ENCODE results near the gene XRCC6. TPM values are rescaled to one million over a fixed set of nuclear protein-coding genes. Genes with fewer than 3 reads are reported as not detected.

The XRCC6 gene
- total and polyA plus RNA-seq, 10 donors: 93.6 to 183 (median 152) TPM

- TF ChIP-seq CTCF (IDR thresholded peaks at IDR 0.05 in 8 of 11, conservative IDR thresholded peaks at IDR 0.05 in 3 of 11) (no peak), POLR2AphosphoS5 (IDR thresholded peaks at IDR 0.05) (no peak), POLR2A (IDR thresholded peaks at IDR 0.05) (no peak)
- Histone ChIP-seq H3K4me3 (no peak overlapping the region), H3K27me3 (replicated peaks in 1 of 7) (no peaks in the 10 kb centered on the region), H3K9me3 (no peaks in the 10 kb centered on the region), H3K36me3 (peaks cover 0 to 93% (median 57%) of the 10 kb centered on the region in 6 donors), H3K4me1 (no peaks in the 10 kb centered on the region), H3K27ac (no peak overlapping the region)
- DNase-seq: no peak
- 95 to 97% (median 96%) methylated on average over 8 to 9 of the region's 9 CpGs for WGBS, 5 donors
- intact Hi-C loops (cut with DNase I; ENCODE audit: low total_unique reads): no loop called here
These were observed 42.3 kb upstream of the XRCC6 start for GRCh38 chr22:41578818-41579217.

GRCh38 chr22:41579297-41579996, 41.6 kb upstream of the XRCC6 start:
- Histone ChIP-seq H3K27ac (no peak overlapping the region), H3K4me1 (no peaks in the 10 kb centered on the region), H3K9me3 (no peaks in the 10 kb centered on the region), H3K27me3 (replicated peaks in 1 of 7) (no peaks in the 10 kb centered on the region), H3K36me3 (peaks cover 0 to 99% (median 62%) of the 10 kb centered on the region in 6 donors), H3K4me3 (no peak overlapping the region)
- 92 to 97% (median 96%) methylated on average over 11 to 12 of the region's 12 CpGs for WGBS, 5 donors
- TF ChIP-seq POLR2AphosphoS5 (IDR thresholded peaks at IDR 0.05): no peak
- no peak for TF ChIP-seq POLR2A (IDR thresholded peaks at IDR 0.05)
- TF ChIP-seq CTCF (IDR thresholded peaks at IDR 0.05 in 8 of 11, conservative IDR thresholded peaks at IDR 0.05 in 3 of 11): no peak
- intact Hi-C loops (cut with DNase I; ENCODE audit: low total_unique reads): no loop called here
- DNase-seq: no peak

GRCh38 chr22:41579997-41580355, 41.1 kb upstream of the XRCC6 start:
- intact Hi-C loops (cut with DNase I; ENCODE audit: low total_unique reads): no loop called here
- no peak overlapping the region for H3K4me3 ChIP-seq
- TF ChIP-seq CTCF (IDR thresholded peaks at IDR 0.05 in 8 of 11, conservative IDR thresholded peaks at IDR 0.05 in 3 of 11) (no peak), POLR2AphosphoS5 (IDR thresholded peaks at IDR 0.05) (no peak)
- H3K9me3 ChIP-seq: no peaks in the 10 kb centered on the region
- no peaks in the 10 kb centered on the region for H3K4me1 ChIP-seq
- H3K27ac ChIP-seq: no peak overlapping the region
- no peaks in the 10 kb centered on the region for H3K27me3 ChIP-seq (replicated peaks in 1 of 7)
- 78 to 98% (median 89%) methylated on average over 2 to 6 of the region's 6 CpGs for WGBS, 5 donors
- H3K36me3 ChIP-seq: peaks cover 0 to 100% (median 65%) of the 10 kb centered on the region in 6 donors
- no peak for DNase-seq

- Histone ChIP-seq H3K27ac (no peak overlapping the region), H3K9me3 (no peaks in the 10 kb centered on the region), H3K4me3 (no peak overlapping the region), H3K36me3 (peaks cover 0 to 81% (median 54%) of the 10 kb centered on the region in 6 donors), H3K27me3 (replicated peaks in 1 of 7) (no peaks in the 10 kb centered on the region), H3K4me1 (peaks cover 0 to 4% (median 0%) of the 10 kb centered on the region in 6 donors)
- TF ChIP-seq POLR2AphosphoS5 (IDR thresholded peaks at IDR 0.05): no peak
- no peak for TF ChIP-seq POLR2A (IDR thresholded peaks at IDR 0.05)
- TF ChIP-seq CTCF (IDR thresholded peaks at IDR 0.05 in 8 of 11, conservative IDR thresholded peaks at IDR 0.05 in 3 of 11): no peak
- 87 to 89% (median 88%) methylated on average over 8 of the region's 8 CpGs for WGBS, 5 donors
- no peak for DNase-seq
- intact Hi-C loops (cut with DNase I; ENCODE audit: low total_unique reads): no loop called here
These were observed 38.4 kb upstream of the XRCC6 start for GRCh38 chr22:41582694-41583093.
